Loucy (cell line): ENCODE data around the gene ALPL.

Experiments used
- H2AFZ ChIP-seq: fragments of 200-600 bp; sonication (generic); 2 replicates; pipeline ENCODE4 v1.6.0; 2016; ENCODE audit warnings: antibody characterized with exemption, mild to moderate bottlenecking, low read length, moderate library complexity
- H3F3A ChIP-seq: fragments of 200-600 bp; 2 replicates; pipeline ENCODE4 v1.6.0; 2016; ENCODE audit warnings: antibody characterized with exemption, low read depth, mild to moderate bottlenecking
- H3K27me3 ChIP-seq: fragments of 200-600 bp; sonication (generic); 2 replicates; pipeline ENCODE4 v1.6.1; 2014; ENCODE audit warnings: low read length, mild to moderate bottlenecking; ENCODE audit not compliant: insufficient read depth, poor library complexity, severe bottlenecking
- H3K36me3 ChIP-seq: fragments of 200-600 bp; sonication (generic); 2 replicates; pipeline ENCODE4 v1.6.1; 2016; ENCODE audit warnings: low read length; ENCODE audit not compliant: insufficient read depth
- H3K4me1 ChIP-seq: fragments of 200-600 bp; sonication (generic); 2 replicates; pipeline ENCODE4 v1.5.1; 2014; ENCODE audit warnings: low read length, mild to moderate bottlenecking; ENCODE audit not compliant: insufficient read depth, poor library complexity, severe bottlenecking
- H3K4me2 ChIP-seq: fragments of 200-600 bp; sonication (generic); 2 replicates; pipeline ENCODE4 v1.6.0; 2014; ENCODE audit warnings: antibody characterized with exemption, low read length, low read depth, mild to moderate bottlenecking; ENCODE audit not compliant: poor library complexity, severe bottlenecking
- H3K4me3 ChIP-seq: fragments of 200-600 bp; sonication (generic); 2 replicates; pipeline ENCODE4 v1.5.1; 2014; ENCODE audit warnings: low read length, mild to moderate bottlenecking, mixed read lengths; ENCODE audit not compliant: poor library complexity, severe bottlenecking
- H3K79me2 ChIP-seq: fragments of 200-600 bp; sonication (generic); 2 replicates; pipeline ENCODE4 v1.6.1; 2014; ENCODE audit warnings: low read length; ENCODE audit not compliant: insufficient read depth
- H3K9ac ChIP-seq: fragments of 200-600 bp; sonication (generic); 2 replicates; pipeline ENCODE4 v1.6.0; 2014; ENCODE audit warnings: mild to moderate bottlenecking, low read depth, low read length, moderate library complexity; ENCODE audit not compliant: poor library complexity, severe bottlenecking
- H3K9me2 ChIP-seq: fragments of 200-600 bp; sonication (generic); replicated peaks from 2 replicates; pipeline ENCODE4 v1.6.1; 2016; ENCODE audit warnings: low read depth, low read length, mixed read lengths
- H3K9me3 ChIP-seq: fragments of 200-600 bp; sonication (generic); 2 replicates; pipeline ENCODE4 v1.6.1; 2014; ENCODE audit warnings: mild to moderate bottlenecking, antibody characterized with exemption, low read length, low read depth; ENCODE audit not compliant: insufficient read depth
- H4K20me1 ChIP-seq: fragments of 200-600 bp; sonication (generic); 2 replicates; pipeline ENCODE4 v1.6.0; 2014; ENCODE audit warnings: antibody characterized with exemption, low read length, mild to moderate bottlenecking; ENCODE audit not compliant: insufficient read depth, poor library complexity, severe bottlenecking
- EZH2phosphoT487 ChIP-seq: fragments of 200-600 bp; IDR thresholded peaks from 2 replicates; pipeline ENCODE4 v1.6.1; 2018; ENCODE audit warnings: antibody characterized with exemption, mild to moderate bottlenecking, moderate library complexity, borderline replicate concordance
- TF ChIP-seq, protein P1 (sequence below): fragments of 200-600 bp; sonication (generic); conservative IDR thresholded peaks from 2 replicates; pipeline ENCODE4 v1.5.1; 2014; ENCODE audit warnings: mild to moderate bottlenecking, antibody characterized with exemption, low read length

ALPL gene

DNA sequence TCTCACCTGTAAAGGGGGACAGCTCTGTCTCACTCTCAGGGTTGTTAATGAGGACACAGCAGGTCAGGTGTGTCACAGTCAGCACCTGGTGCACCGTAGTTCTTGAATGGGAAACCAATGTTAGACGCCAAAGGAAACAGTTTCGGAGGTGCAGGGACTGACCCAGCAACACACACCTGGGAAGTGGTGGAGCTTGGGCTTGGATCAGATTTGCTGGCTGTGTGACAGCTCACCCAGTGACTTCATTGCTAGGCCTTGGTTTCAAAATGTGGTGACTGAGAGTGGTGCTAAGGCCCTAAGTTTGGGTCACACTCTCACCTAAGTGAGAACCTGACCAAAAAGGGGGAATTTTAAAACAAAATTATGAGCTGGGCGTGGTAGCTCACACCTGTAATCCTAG, 34.9 kb downstream of the ALPL start:
- Histone ChIP-seq H3K79me2 (no peaks in the 10 kb centered on the region), H3K9me3 (no peaks in the 10 kb centered on the region), H3K27me3 (no peaks in the 10 kb centered on the region), H3K4me2 (no peak overlapping the region), H3K9ac (no peak overlapping the region), H3K4me1 (no peaks in the 10 kb centered on the region), H3F3A (no peaks in the 10 kb centered on the region), H3K9me2 (no peaks in the 10 kb centered on the region), H3K36me3 (no peaks in the 10 kb centered on the region), H3K4me3 (no peak overlapping the region), H4K20me1 (no peaks in the 10 kb centered on the region), H2AFZ (no peak overlapping the region)
- no peak for TF ChIP-seq EZH2phosphoT487
- TF ChIP-seq, protein P1, sequence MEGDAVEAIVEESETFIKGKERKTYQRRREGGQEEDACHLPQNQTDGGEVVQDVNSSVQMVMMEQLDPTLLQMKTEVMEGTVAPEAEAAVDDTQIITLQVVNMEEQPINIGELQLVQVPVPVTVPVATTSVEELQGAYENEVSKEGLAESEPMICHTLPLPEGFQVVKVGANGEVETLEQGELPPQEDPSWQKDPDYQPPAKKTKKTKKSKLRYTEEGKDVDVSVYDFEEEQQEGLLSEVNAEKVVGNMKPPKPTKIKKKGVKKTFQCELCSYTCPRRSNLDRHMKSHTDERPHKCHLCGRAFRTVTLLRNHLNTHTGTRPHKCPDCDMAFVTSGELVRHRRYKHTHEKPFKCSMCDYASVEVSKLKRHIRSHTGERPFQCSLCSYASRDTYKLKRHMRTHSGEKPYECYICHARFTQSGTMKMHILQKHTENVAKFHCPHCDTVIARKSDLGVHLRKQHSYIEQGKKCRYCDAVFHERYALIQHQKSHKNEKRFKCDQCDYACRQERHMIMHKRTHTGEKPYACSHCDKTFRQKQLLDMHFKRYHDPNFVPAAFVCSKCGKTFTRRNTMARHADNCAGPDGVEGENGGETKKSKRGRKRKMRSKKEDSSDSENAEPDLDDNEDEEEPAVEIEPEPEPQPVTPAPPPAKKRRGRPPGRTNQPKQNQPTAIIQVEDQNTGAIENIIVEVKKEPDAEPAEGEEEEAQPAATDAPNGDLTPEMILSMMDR, result no peak

DNA sequence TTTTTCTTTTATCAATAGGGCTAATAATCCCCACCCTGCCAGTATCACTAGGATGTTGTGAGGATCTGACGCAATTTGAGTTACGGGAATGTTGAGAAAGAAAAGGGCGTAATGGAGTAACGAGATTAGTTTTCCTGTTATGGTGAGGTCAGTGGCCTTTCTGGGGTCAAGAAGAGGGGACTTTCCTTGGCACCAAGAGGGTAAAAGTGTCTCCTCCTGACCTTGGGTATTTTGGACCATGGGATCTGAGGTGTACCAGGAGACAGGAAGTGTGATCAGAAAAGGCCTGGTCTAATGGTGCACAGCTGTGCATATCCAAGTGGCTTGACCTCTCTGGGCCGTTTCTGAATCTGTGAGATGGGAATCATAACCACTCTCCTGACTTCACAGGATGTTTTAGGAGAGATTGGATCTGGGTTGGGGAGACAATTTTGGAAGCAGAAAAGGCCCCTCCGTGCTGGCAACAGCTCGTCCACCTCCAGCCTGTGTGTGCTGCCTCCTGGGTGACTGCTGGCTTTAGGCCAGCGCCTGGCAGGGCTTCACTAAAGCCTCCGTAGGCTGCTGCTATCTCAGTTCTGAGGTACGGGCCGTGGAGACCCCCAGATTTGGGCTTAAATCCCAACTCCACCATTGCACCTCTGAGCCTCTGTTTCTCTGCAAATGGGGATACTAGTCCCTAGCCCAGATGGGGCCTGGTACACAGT, 37.1 kb downstream of the ALPL start:
- Histone ChIP-seq H3K36me3 (no peaks in the 10 kb centered on the region), H3K9me2 (no peaks in the 10 kb centered on the region), H3K79me2 (no peaks in the 10 kb centered on the region), H3K4me2 (no peak overlapping the region), H3K27me3 (no peaks in the 10 kb centered on the region), H4K20me1 (no peaks in the 10 kb centered on the region), H3F3A (no peaks in the 10 kb centered on the region), H3K4me3 (no peak overlapping the region), H3K9ac (no peak overlapping the region), H2AFZ (no peak overlapping the region), H3K4me1 (no peaks in the 10 kb centered on the region), H3K9me3 (no peaks in the 10 kb centered on the region)
- TF ChIP-seq, protein P1, result no peak
- TF ChIP-seq EZH2phosphoT487, result no peak

DNA sequence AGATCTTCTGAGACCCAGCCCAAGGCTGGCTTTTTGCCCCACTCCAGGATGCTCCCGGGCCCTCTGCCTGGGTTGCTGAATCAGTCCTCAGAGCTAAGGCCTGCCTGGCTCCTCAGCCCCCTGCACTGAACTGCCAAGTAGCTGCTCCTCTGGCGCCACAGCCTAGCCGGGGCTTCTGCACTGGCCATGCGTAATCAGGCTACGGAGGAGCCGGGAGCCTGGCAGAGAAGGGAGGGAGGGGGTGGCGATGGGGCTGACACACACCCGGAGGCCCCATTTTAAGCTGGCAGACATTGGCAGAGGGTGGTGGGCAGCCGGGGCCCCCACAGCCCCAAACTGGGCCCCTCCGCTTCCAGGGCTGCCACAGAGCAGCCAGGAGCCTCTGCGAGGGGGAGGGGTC, 38.7 kb downstream of the ALPL start:
- no peaks in the 10 kb centered on the region for H3K9me3 ChIP-seq
- H3K9me2 ChIP-seq, result no peaks in the 10 kb centered on the region
- H4K20me1 ChIP-seq, result no peaks in the 10 kb centered on the region
- no peak overlapping the region for H3K4me2 ChIP-seq
- no peaks in the 10 kb centered on the region for H3K79me2 ChIP-seq
- H3K27me3 ChIP-seq, result no peaks in the 10 kb centered on the region
- no peak overlapping the region for H3K4me3 ChIP-seq
- no peaks in the 10 kb centered on the region for H3K36me3 ChIP-seq
- TF ChIP-seq EZH2phosphoT487, result no peak
- TF ChIP-seq, protein P1, result no peak
- H2AFZ ChIP-seq, result no peak overlapping the region
- no peaks in the 10 kb centered on the region for H3F3A ChIP-seq
- no peak overlapping the region for H3K9ac ChIP-seq
- H3K4me1 ChIP-seq, result peaks cover 2% of the 10 kb centered on the region
